H1 (cell line): ENCODE data around the gene TGFB2.

Experiments used
- POLR2A ChIP-seq, 2 experiments: IDR thresholded peaks; 1 replicate in 1 of 2; 2 replicates in 1 of 2; pipeline ENCODE4 v1.6.1; 2011; ENCODE audit warnings: low read depth in 2 of 2, low read length in 2 of 2, mild to moderate bottlenecking in 2 of 2; ENCODE audit errors: control extremely low read depth in 1 of 2
- TF ChIP-seq, protein P1 (sequence below), 3 experiments: IDR thresholded peaks; 1 replicate in 2 of 3; 2 replicates in 1 of 3; pipeline versions ENCODE4 v1.5.1 to v1.6.1; 2011; ENCODE audit warnings: low read length in 3 of 3, mild to moderate bottlenecking in 3 of 3, inconsistent platforms in 2 of 3, low read depth in 1 of 3, moderate library complexity in 1 of 3; ENCODE audit not compliant: insufficient read depth in 1 of 3; ENCODE audit errors: control extremely low read depth in 1 of 3

DNA sequence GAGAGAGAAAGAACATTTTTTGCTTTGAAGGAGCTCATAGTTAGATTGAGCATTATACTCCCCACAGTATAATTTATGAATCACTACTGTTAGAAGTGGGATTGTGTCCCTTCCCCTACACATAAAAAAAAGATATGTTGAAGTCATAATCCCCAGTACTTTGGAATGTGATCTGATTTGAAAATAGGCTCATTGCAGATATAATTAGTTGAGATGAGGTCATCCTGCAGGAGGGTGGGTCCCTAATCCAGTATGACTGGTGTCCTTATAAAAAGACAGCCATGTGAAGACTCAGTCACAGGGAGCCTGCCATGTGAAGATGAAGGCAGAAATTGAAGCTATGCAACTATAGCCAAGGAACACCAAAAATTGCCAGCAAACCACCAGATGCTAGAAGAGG lies 76.4 kb downstream of the TGFB2 start:
- TF ChIP-seq, protein P1, sequence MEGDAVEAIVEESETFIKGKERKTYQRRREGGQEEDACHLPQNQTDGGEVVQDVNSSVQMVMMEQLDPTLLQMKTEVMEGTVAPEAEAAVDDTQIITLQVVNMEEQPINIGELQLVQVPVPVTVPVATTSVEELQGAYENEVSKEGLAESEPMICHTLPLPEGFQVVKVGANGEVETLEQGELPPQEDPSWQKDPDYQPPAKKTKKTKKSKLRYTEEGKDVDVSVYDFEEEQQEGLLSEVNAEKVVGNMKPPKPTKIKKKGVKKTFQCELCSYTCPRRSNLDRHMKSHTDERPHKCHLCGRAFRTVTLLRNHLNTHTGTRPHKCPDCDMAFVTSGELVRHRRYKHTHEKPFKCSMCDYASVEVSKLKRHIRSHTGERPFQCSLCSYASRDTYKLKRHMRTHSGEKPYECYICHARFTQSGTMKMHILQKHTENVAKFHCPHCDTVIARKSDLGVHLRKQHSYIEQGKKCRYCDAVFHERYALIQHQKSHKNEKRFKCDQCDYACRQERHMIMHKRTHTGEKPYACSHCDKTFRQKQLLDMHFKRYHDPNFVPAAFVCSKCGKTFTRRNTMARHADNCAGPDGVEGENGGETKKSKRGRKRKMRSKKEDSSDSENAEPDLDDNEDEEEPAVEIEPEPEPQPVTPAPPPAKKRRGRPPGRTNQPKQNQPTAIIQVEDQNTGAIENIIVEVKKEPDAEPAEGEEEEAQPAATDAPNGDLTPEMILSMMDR (IDR thresholded peaks at IDR 0.05; ENCODE audit: control extremely low read depth in 1 of 3, insufficient read depth in 1 of 3, low read depth in 1 of 3, low read length in 3 of 3), result no peak
- TF ChIP-seq POLR2A (IDR thresholded peaks at IDR 0.05; ENCODE audit: control extremely low read depth in 1 of 2, low read depth in 2 of 2, low read length in 2 of 2), result no peak
